ENCODE data around the gene AQP2. TPM values are rescaled to one million over a fixed set of nuclear protein-coding genes. Genes with fewer than 3 reads are reported as not detected.

The AQP2 gene
- total and polyA plus RNA-seq, 2 of the 4 experiments (the other 2 are of a cell fraction), result not detected

- TF ChIP-seq USF2 (IDR thresholded peaks at IDR 0.05; ENCODE audit: low read depth, low read length), result no peak
These were observed 11.6 kb downstream of the AQP2 start (continued) for GRCh38 chr12:49961993-49962764.

- no peak overlapping the region for H3K4ac ChIP-seq (ENCODE audit: low read depth, low read length)
- no TSS peak for BruUV-seq (replicated peaks)
- ChIA-PET CTCF (interaction anchor here (0.9 kb wide), 1 partner anchor 17 kb away, joined by 3 read pairs; no protein-coding TSS in a partner anchor), POLR2A (ENCODE audit: unreplicated experiment) (no interaction called here)
- no peaks in the 10 kb centered on the region for H3K36me3 ChIP-seq (ENCODE audit: control insufficient read depth, insufficient read depth, low read length)
- no peaks in the 10 kb centered on the region for H4K20me1 ChIP-seq (ENCODE audit: insufficient read depth, low read length)
- H3K9me3 ChIP-seq (ENCODE audit: control insufficient read depth, insufficient read depth, low read length), result no peaks in the 10 kb centered on the region
- no peak overlapping the region for H3K27ac ChIP-seq (ENCODE audit: insufficient read depth, low read length)
- H2BK15ac ChIP-seq (ENCODE audit: low read depth, low read length), result no peak overlapping the region
- H3K14ac ChIP-seq (replicated peaks; ENCODE audit: low read depth, low read length), result no peak overlapping the region
- H3K27me3 ChIP-seq (ENCODE audit: control insufficient read depth, insufficient read depth, low read length), result peaks cover 85% of the 10 kb centered on the region
- ATAC-seq (ENCODE audit: low read depth) (no peak), DNase-seq (no peak)
- no peaks in the 10 kb centered on the region for H3K4me1 ChIP-seq (ENCODE audit: control insufficient read depth, insufficient read depth, low read length)
- no peak overlapping the region for H4K91ac ChIP-seq (ENCODE audit: insufficient read depth, low read depth, low read length)
- dilution Hi-C loops (cut with HindIII; ENCODE audit: low sequenced_read_pairs, unreplicated experiment) (no loop called here), in situ Hi-C loops (cut with MboI; ENCODE audit: low sequenced_read_pairs) (loop anchor here (10.0 kb wide), 1 partner anchor 188 kb away; no protein-coding TSS in a partner anchor), intact Hi-C loops (cut with micrococcal nuclease) (loop anchor here (10.0 kb wide), 1 partner anchor 212 kb away; no protein-coding TSS in a partner anchor)
- H3K9me1 ChIP-seq (ENCODE audit: insufficient read depth, low read length), result no peaks in the 10 kb centered on the region
- no peak overlapping the region for H2AK9ac ChIP-seq (replicated peaks; ENCODE audit: low read depth, low read length, poor library complexity)
- H2AK5ac ChIP-seq (ENCODE audit: low read depth, low read length), result no peak overlapping the region
- H3K4me2 ChIP-seq (ENCODE audit: low read depth, low read length), result no peak overlapping the region
- H3K9ac ChIP-seq (ENCODE audit: low read depth, low read length), result no peak overlapping the region
- no peak overlapping the region for H2BK5ac ChIP-seq (ENCODE audit: low read depth, low read length, poor library complexity, severe bottlenecking)
- H2BK20ac ChIP-seq (ENCODE audit: low read depth, low read length), result no peak overlapping the region
- WGBS, 2 experiments (ENCODE audit: extremely low coverage in 2 of 2, insufficient read length in 1 of 2), result 76% methylated on average over 11 of the region's 21 CpGs; no CpG with 5 or more reads in 1 of the 2 experiments
- H2AFZ ChIP-seq (replicated peaks; ENCODE audit: low read length, poor library complexity), result no peak overlapping the region
- no peak overlapping the region for H3K56ac ChIP-seq (ENCODE audit: extremely low read depth, insufficient read depth, low read length)
- no peaks in the 10 kb centered on the region for H3K79me1 ChIP-seq (ENCODE audit: low read depth in 1 of 2, low read length in 2 of 2)
- H2BK120ac ChIP-seq (ENCODE audit: low read depth, low read length), result no peak overlapping the region
- H3K18ac ChIP-seq (ENCODE audit: low read depth, low read length), result no peak overlapping the region
- H3K23ac ChIP-seq (ENCODE audit: low read depth, low read length), result no peak overlapping the region
- no peak overlapping the region for H3K4me3 ChIP-seq (ENCODE audit: insufficient read depth, low read depth, low read length)
- no peak overlapping the region for H4K8ac ChIP-seq (ENCODE audit: low read depth in 2 of 2, low read length in 2 of 2)
- no peak overlapping the region for H4K5ac ChIP-seq (ENCODE audit: low read depth, low read length)
- no peak for TF ChIP-seq MAZ (IDR thresholded peaks at IDR 0.05; ENCODE audit: borderline replicate concordance, low read depth, low read length)
- no peak for TF ChIP-seq POLR2A (IDR thresholded peaks at IDR 0.05; ENCODE audit: low read depth, low read length)
- no peak for TF ChIP-seq CHD1 (IDR thresholded peaks at IDR 0.05; ENCODE audit: low read depth, low read length)
- no peak for TF ChIP-seq ELK1 (IDR thresholded peaks at IDR 0.05; ENCODE audit: borderline replicate concordance, low read depth, low read length)
- no peak for TF ChIP-seq SMC3 (IDR thresholded peaks at IDR 0.05; ENCODE audit: low read depth, low read length)
- TF ChIP-seq MAFK (IDR thresholded peaks at IDR 0.05; ENCODE audit: low read depth, low read length), result no peak
- no peak for TF ChIP-seq CEBPB (IDR thresholded peaks at IDR 0.05; ENCODE audit: low read depth, low read length)
- TF ChIP-seq NFE2L2 (IDR thresholded peaks at IDR 0.05; ENCODE audit: low read depth, low read length), result no peak
- no peak for TF ChIP-seq RFX5 (IDR thresholded peaks at IDR 0.05; ENCODE audit: low read depth, low read length)
- TF ChIP-seq FOS (IDR thresholded peaks at IDR 0.05; ENCODE audit: low read depth, low read length), result no peak
- TF ChIP-seq BHLHE40 (IDR thresholded peaks at IDR 0.05; ENCODE audit: low read depth, low read length), result no peak
- TF ChIP-seq RAD21 (IDR thresholded peaks at IDR 0.05; ENCODE audit: low read length), result no peak
- no peak for TF ChIP-seq MXI1 (IDR thresholded peaks at IDR 0.05; ENCODE audit: borderline replicate concordance, low read depth, low read length)
These were observed 12.6 kb downstream of the AQP2 start for GRCh38 chr12:49962861-49963765.

All from IMR-90 (cell line).